SK-N-SH (cell line): ENCODE measurements around the gene CACNA1D. TPM values are rescaled to one million over a fixed set of nuclear protein-coding genes. Genes with fewer than 3 reads are reported as not detected.

Source experiments
- CTCF ChIA-PET: fragments of 300-600, 350-600 bp; formaldehyde crosslinking; extraction: SDS; loops from one replicate; lab custom pipeline; 2021; lab: Yijun Ruan, JAX
- POLR2A ChIA-PET: fragments of 350-600 bp; sonication (Branson Sonifier 250); formaldehyde crosslinking; extraction: SDS; loops from one replicate; lab custom pipeline; 2020; ENCODE audit warnings: antibody characterized with exemption, inconsistent platforms; lab: Yijun Ruan, JAX
- DNase-seq: peaks from one replicate; pipeline ENCODE4 v3.0.0; 2012
- H2AFZ ChIP-seq: fragments of 200-600 bp; sonication (generic); 2 replicates; pipeline ENCODE4 v1.8.1; 2016; ENCODE audit warnings: antibody characterized with exemption, mild to moderate bottlenecking, low read depth
- H3F3A ChIP-seq: fragments of 200-600 bp; sonication (generic); replicated peaks from 2 replicates; pipeline ENCODE3; 2016; ENCODE audit warnings: antibody characterized with exemption, mild to moderate bottlenecking; ENCODE audit not compliant: insufficient read depth
- H3K27ac ChIP-seq, 2 experiments: fragments of 200-500 bp in 1 of 2; fragments of 200-600 bp in 1 of 2; sonication (Bioruptor generic) in 1 of 2; sonication (generic), shearing (Covaris generic) in 1 of 2; 2 replicates each; pipeline versions ENCODE4 v1.5.1 to v1.6.1; 2014 to 2016; ENCODE audit warnings: low read depth in 2 of 2, inconsistent platforms in 1 of 2, low read length in 1 of 2, mild to moderate bottlenecking in 1 of 2, mixed read lengths in 1 of 2
- H3K27me3 ChIP-seq: fragments of 200-600 bp; sonication (generic), shearing (Covaris generic); 2 replicates; pipeline ENCODE4 v1.6.1; 2016; ENCODE audit warnings: mixed run types; ENCODE audit not compliant: insufficient read depth
- H3K36me3 ChIP-seq, 2 experiments: fragments of 200-500 bp in 1 of 2; fragments of 200-600 bp in 1 of 2; sonication (Bioruptor generic) in 1 of 2; sonication (generic) in 1 of 2; replicated peaks in 1 of 2; 2 replicates each; pipeline versions ENCODE3 to v1.5.1; 2014 to 2016; ENCODE audit warnings: low read length in 1 of 2, mild to moderate bottlenecking in 1 of 2; ENCODE audit not compliant: insufficient read depth in 2 of 2, control insufficient read depth in 1 of 2
- H3K4me1 ChIP-seq, 2 experiments: fragments of 200-500 bp in 1 of 2; fragments of 200-600 bp in 1 of 2; sonication (Bioruptor generic) in 1 of 2; sonication (generic), shearing (Covaris generic) in 1 of 2; 2 replicates each; pipeline versions ENCODE4 v1.5.1 to v1.6.1; 2014 to 2016; ENCODE audit warnings: low read depth in 1 of 2, low read length in 1 of 2, mixed run types in 1 of 2; ENCODE audit not compliant: insufficient read depth in 2 of 2, control insufficient read depth in 1 of 2
- H3K4me2 ChIP-seq: fragments of 200-600 bp; sonication (generic), shearing (Covaris generic); 2 replicates; pipeline ENCODE4 v1.6.1; 2017; ENCODE audit warnings: mixed run types
- H3K4me3 ChIP-seq, 2 experiments: fragments of 200-500 bp in 1 of 2; fragments of 200-600 bp in 1 of 2; sonication (Bioruptor generic) in 1 of 2; sonication (generic), shearing (Covaris generic) in 1 of 2; 2 replicates each; pipeline versions ENCODE4 v1.5.1 to v1.8.1; 2014 to 2016; ENCODE audit warnings: low read depth in 2 of 2, inconsistent platforms in 1 of 2, low read length in 1 of 2, mild to moderate bottlenecking in 1 of 2, mixed read lengths in 1 of 2, moderate library complexity in 1 of 2
- H3K79me2 ChIP-seq: fragments of 200-600 bp; sonication (generic); 2 replicates; pipeline ENCODE4 v1.8.1; 2017; ENCODE audit warnings: mild to moderate bottlenecking; ENCODE audit not compliant: insufficient read depth
- H3K9ac ChIP-seq: fragments of 200-600 bp; sonication (generic); 2 replicates; pipeline ENCODE4 v1.6.1; 2017; ENCODE audit warnings: mixed run types
- H3K9me2 ChIP-seq: fragments of 200-600 bp; sonication (generic); 2 replicates; pipeline ENCODE4 v1.6.1; 2017; ENCODE audit warnings: mixed run types
- H3K9me3 ChIP-seq: fragments of 200-600 bp; sonication (generic); 2 replicates; pipeline ENCODE4 v1.6.1; 2017; ENCODE audit warnings: mixed run types, mild to moderate bottlenecking, moderate library complexity
- H4K20me1 ChIP-seq: fragments of 200-600 bp; sonication (generic); 2 replicates; pipeline ENCODE4 v1.6.1; 2017; ENCODE audit warnings: mild to moderate bottlenecking, mixed run types; ENCODE audit not compliant: insufficient read depth
- ELF1 ChIP-seq: IDR thresholded peaks from 2 replicates; pipeline ENCODE4 v1.4.0; 2012
- EP300 ChIP-seq, 2 experiments: IDR thresholded peaks; 2 replicates each; pipeline versions ENCODE4 v1.4.0 to v1.6.1; 2012; ENCODE audit warnings: borderline replicate concordance in 1 of 2, low read depth in 1 of 2, low read length in 1 of 2
- FOXJ3 ChIP-seq: sonication (generic); formaldehyde crosslinking; IDR thresholded peaks from 2 replicates; pipeline ENCODE4 v1.5.1; 2020; ENCODE audit warnings: mild to moderate bottlenecking, missing genetic modification reagents
- FOXM1 ChIP-seq: IDR thresholded peaks from 2 replicates; pipeline ENCODE4 v1.4.0; 2012; ENCODE audit warnings: low read depth, mild to moderate bottlenecking
- JUND ChIP-seq: IDR thresholded peaks from 2 replicates; pipeline ENCODE4 v1.4.0; 2012
- MEF2A ChIP-seq: IDR thresholded peaks from 2 replicates; pipeline ENCODE4 v1.4.0; 2012; ENCODE audit warnings: low read depth, borderline replicate concordance
- RFX5 ChIP-seq: IDR thresholded peaks from 2 replicates; pipeline ENCODE4 v1.6.1; 2012; ENCODE audit warnings: mild to moderate bottlenecking, improper control_type of control experiment, low read length
- SMC3 ChIP-seq: IDR thresholded peaks from 2 replicates; pipeline ENCODE4 v1.6.1; 2012; ENCODE audit warnings: low read depth, low read length, improper control_type of control experiment
- YY1 ChIP-seq: IDR thresholded peaks from 2 replicates; pipeline ENCODE4 v1.4.0; 2012; ENCODE audit warnings: low read depth, mild to moderate bottlenecking
- ZBTB33 ChIP-seq: IDR thresholded peaks from 2 replicates; pipeline ENCODE4 v1.4.0; 2012; ENCODE audit warnings: low read depth, borderline replicate concordance
- WGBS: methylation state at CpG from one replicate; pipeline ENCODE4 v1.1.6; 2017; ENCODE audit warnings: low lambda C conversion rate; 5-methylcytosine and 5-hydroxymethylcytosine counted together
- polyA plus RNA-seq, 3 experiments: library from polyadenylated mRNA; depleted of rRNA; stranded (reverse); fragments of >200 nt; gene quantifications; 2 replicates each; pipeline ENCODE4 v1.2.3, GENCODE V29; 2012
- TF ChIP-seq, protein P1 (sequence below): IDR thresholded peaks from 2 replicates; pipeline ENCODE4; 2012
- TF ChIP-seq, protein P2 (sequence below): IDR thresholded peaks from 2 replicates; pipeline ENCODE4 v1.4.0; 2012; ENCODE audit warnings: low read depth

The CACNA1D gene
- polyA plus RNA-seq, 1 of the 3 experiments (the other 2 are of a cell fraction) = 0.12 TPM

- TF ChIP-seq, protein P1, sequence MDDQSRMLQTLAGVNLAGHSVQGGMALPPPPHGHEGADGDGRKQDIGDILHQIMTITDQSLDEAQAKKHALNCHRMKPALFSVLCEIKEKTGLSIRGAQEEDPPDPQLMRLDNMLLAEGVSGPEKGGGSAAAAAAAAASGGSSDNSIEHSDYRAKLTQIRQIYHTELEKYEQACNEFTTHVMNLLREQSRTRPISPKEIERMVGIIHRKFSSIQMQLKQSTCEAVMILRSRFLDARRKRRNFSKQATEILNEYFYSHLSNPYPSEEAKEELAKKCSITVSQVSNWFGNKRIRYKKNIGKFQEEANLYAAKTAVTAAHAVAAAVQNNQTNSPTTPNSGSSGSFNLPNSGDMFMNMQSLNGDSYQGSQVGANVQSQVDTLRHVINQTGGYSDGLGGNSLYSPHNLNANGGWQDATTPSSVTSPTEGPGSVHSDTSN = no peak
- peak; percentile 63 for TF ChIP-seq FOXJ3 (CRISPR knock-in tag)
- TF ChIP-seq, protein P2, sequence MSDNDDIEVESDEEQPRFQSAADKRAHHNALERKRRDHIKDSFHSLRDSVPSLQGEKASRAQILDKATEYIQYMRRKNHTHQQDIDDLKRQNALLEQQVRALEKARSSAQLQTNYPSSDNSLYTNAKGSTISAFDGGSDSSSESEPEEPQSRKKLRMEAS = no peak
- TF ChIP-seq ELF1 = no peak
- TF ChIP-seq EP300 (IDR thresholded peaks at IDR 0.05; ENCODE audit: borderline replicate concordance in 1 of 2, low read depth in 1 of 2, low read length in 1 of 2) = peak in 1 of 2 experiments; percentile 69; a peak in 2 of 4 replicates
- no peak for TF ChIP-seq ZBTB33
- TF ChIP-seq MEF2A = no peak
- TF ChIP-seq FOXM1 = no peak
Observed at GRCh38 chr3:53478166-53478830, 16.1 kb upstream of the CACNA1D start (continued).

DNA sequence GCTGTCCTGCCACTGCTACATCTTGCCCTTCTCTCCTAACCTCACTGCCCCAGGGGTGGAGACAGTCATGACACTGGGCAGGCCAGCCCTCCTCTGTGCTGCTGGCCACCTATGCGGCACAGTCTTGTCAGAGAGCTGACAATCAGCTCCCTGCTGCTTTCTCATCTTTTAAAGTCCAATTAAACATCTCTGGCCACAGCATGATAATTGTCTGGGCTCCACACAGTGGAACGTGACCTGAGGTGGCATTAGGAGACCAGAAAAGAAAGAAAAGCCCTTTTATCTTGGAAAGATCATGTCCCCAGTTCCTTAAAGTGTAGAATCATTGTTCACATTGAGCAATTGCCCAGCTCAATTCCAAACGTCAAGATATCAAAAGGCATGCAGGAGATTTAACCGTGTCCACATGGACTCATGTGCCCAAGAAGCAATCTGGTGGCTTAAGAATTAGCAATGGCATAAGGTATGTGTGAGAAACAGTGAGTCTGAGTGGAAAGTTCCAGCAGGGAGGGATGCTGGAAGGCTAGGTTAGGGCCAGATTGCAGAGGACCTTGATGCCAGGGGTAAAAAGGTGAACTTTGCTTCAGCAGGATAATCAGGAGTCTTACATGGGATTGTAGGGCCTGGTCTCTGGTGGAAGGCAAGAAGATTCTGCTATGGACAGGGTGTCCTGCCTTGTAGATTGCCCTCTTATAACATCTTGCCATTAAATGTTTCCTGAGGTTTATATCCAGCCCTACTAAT lies 15.3 kb upstream of the CACNA1D start:
- TF ChIP-seq YY1 (no peak), ZBTB33 (no peak), SMC3 (no peak), RFX5 (no peak), JUND (no peak)
- Histone ChIP-seq H3K9ac (no peak overlapping the region), H3K27ac (peak overlapping the region in 1 of 2 experiments; percentile 74; a peak in 2 of 4 replicates), H3F3A (no peaks in the 10 kb centered on the region), H3K27me3 (no peaks in the 10 kb centered on the region), H2AFZ (no peak overlapping the region), H3K9me3 (no peaks in the 10 kb centered on the region), H3K4me3 (no peak overlapping the region), H3K4me2 (no peak overlapping the region), H4K20me1 (no peaks in the 10 kb centered on the region), H3K9me2 (no peaks in the 10 kb centered on the region), H3K36me3 (no peaks in the 10 kb centered on the region), H3K79me2 (no peaks in the 10 kb centered on the region), H3K4me1 (peaks cover 0 to 17% of the 10 kb centered on the region in 2 experiments; a peak in 1 of 4 replicates)
- 40% methylated on average over 4 of the region's 4 CpGs for WGBS
- CTCF ChIA-PET = interaction anchor here (1.2 kb wide), 1 partner anchor 95 kb away, joined by 3 read pairs; no protein-coding TSS in a partner anchor
- no peak for DNase-seq
- POLR2A ChIA-PET = no interaction called here
